NCI-H1930 (cell line): Measurements from ENCODE around the gene BTNL8.

Source experiments
- DNase-seq, 2 experiments: peaks; one replicate each; lab custom pipeline; 2025; lab: John Stamatoyannopoulos, UW

Gene BTNL8

DNA sequence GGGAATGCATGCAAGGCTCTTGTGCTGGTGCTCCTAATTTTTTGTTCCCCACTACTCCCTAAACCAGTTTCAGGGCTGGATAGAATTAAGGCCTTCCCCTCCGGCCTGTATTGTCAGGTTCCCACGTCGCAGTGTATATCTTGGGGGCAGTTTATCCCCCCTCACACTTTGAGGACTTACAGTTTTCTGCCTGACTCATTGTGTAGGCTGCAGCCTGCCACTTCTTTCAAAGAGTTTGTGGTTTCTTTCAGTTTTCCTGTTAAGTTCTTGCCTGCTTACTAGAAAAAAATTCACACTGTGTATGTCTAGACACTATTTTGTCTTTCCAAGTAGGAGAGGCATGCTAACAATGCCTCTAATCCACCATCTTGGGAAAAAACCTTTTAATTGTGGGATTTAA is 61.2 kb downstream of the BTNL8 start:
- DNase-seq, result no peak

DNA sequence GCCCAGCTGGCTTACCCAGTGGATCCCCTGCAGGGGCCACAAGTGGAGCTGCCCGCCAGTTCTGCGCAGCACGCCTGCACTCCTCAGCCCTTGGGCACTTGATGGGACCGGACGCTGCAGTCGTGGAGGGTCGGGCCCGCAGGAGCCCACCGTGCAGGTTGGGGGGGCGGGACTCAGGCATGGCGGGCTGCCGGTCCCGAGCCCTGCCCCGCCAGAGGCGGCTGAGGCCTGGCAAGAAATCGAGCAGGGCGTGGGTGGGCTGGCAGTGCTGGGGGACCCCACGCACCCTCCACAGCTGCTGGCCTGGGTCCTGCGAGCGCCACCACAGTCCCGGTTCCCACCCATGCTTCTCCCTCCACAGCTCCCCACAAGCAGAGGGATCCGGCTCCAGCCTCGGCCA is 70.4 kb downstream of the BTNL8 start:
- DNase-seq, result no peak

DNA sequence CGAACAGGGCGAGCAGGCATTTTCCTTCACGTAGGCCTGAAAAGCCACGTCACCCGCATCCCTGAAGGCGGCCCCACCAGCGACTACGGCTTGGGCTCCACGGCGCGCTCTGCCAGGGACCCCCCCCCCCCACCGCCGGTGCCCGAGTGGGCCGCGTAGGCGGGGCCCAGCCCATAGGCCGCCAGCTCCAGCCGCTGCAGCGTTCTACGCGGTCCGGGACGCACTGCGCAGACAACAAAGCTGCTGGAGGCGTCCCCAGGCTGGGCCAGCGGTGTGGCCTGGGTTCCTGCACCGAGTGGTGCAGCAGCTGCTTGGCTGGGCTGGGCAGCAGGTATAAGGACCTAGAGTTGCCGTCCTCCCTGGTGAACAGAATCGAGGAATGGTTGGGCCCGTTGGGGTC is 71.4 kb downstream of the BTNL8 start:
- no peak for DNase-seq

DNA sequence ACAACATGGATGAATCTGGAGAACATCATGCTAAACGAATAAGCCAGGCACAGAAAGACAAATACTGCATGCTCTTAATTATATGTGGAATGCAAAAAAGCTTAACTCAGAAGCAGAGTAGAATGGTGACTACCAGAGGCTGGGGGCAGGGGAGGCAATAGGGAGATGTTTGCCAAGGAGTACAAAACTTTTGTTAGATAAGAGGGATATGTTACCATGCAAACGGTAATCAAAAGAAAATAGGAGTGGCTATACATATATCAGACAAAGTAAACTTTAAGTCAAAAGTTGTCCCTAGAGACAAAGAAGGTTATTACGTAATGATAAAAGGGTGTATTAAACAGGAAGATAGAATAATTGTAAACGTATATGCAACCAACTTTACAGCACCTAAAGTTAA is 71.9 kb downstream of the BTNL8 start:
- no peak for DNase-seq

DNA sequence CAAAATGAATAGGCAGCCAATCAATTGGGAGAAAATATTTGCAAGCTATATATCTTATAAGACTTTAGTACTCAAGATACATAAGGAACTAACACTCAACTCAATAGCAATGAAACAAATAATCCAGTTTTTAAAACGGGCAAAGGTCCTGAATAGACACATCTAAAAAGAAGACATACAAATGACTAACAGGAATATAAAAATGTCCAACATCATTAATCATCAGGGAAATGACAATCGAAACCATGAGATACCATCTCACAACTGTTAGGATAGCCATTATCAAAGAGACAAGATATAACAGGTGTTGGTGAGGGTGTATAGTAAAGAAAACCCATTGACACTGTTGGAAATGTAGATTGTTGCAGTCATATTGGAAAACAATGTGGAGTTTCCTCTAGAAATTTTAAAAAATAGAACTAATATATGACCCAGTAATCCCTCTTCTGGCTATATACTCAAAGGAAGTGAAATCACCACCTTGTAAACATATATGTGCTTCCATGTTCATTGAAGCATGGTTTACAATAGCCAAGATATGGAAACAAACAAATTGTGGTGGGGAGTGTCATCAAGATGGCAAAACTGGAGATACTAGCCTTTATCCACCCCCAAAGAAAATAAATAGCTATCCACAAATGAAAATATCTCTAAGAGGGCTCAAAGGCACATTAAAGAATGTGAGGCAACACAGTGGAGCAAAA is 75.8 kb downstream of the BTNL8 start:
- DNase-seq, result no peak

DNA sequence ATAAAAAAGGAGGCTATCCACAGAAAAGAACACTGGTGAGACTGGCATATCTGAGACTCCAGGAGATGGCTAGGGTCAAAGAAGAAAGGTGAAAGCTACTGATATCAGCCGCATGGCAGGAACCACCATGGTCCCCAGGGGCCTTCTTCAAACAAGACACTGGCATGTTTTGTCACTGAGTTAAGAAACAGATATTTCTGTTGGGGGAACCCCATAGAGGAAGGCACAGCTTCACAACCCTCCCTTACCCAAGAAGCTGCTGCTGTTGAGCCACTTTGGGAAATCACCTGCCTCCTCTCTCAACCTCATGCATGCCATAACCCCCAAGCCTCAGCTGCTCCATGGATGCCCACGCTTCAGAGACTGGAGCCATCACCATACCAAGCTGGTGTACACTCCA is 76.4 kb downstream of the BTNL8 start:
- DNase-seq, result no peak

DNA sequence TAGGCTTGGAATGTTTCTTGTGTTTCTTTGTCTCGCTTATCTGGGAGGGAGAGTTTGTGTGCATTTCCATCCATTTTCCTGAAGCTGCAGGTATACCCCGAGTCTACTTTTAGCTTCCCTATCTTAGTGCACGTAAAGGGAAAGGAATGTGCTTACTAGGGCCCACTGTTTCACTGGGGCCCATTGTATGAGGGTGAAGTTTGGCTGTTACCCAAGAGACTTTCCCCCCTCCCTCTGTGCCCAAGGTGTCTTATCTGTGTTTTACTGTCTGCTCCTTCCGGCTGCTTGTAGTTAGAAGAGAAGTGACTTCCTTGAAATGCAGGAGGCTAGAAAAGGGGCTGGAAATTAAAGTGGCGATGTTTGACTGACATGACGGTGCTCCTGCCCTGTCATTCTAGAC is 77.6 kb downstream of the BTNL8 start:
- DNase-seq, result no peak

DNA sequence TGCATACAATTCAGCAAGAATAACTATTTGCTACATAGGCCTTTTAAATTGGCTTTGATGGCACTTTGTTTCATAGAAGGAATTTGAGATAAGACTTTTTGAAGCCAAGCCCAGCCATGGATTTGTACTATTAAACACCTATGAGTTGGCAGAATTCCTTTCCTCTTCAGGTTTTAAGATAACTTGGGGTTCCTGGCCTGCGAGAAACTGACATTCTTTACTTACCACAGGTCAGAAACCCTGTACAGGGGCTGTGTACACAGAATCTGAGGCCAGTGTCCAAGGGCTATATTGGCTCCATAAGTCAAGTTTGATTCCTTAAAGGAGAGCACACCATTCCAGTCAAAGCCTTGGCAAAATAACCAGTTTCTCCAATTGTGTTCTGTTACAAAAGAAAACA is 78.9 kb downstream of the BTNL8 start:
- DNase-seq, result no peak

DNA sequence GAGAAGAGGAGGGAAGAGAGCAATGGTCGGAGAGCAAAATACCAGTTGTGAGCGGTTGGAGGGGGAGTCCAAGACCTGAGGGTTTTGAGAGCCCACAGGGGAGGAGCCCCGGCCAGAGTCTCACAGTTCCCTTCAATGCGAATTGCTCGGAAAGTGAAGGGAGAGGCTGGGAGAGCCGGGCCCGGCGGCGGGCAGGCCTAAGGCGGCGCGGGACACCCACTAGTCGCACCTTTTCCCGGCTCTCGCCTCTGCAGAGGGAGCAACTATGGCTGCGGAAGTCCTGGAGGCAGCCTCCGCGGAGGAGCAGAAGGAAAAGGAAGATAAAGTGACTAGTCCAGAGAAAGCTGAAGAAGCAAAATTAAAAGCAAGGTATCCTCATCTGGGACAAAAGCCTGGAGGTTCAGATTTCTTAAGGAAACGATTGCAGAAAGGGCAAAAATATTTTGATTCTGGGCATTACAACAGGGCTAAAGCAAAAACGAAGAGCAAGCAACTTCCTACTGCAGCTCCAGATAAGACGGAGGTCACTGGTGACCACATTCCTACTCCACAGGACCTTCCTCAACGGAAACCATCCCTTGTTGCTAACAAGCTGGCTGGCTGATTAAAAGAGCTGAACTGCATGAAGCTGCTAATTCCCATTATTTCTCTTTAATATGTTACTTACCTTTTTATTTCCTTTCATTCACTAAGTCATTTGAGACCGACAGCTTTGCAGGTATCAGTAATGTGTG is 83.2 kb downstream of the BTNL8 start:
- no peak for DNase-seq

DNA sequence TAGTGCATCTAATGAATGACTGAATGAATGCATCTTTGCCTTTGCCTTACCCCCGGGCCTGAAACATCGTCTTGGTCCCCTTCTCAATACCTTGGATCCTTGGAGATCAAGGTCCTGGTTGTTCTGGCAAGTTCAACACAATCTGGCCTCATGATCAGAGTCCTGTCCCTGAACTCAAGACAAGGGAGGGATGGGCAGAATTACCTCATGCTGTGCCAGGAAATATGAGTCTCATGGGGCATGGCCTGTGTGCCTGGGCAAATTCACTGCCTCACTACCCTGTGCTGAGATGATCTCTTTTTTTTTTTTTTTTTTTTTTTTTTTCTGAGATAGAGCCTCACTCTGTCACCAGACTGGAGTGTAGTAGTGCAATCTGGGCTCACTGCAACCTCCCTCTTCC is 89.1 kb downstream of the BTNL8 start:
- no peak for DNase-seq

DNA sequence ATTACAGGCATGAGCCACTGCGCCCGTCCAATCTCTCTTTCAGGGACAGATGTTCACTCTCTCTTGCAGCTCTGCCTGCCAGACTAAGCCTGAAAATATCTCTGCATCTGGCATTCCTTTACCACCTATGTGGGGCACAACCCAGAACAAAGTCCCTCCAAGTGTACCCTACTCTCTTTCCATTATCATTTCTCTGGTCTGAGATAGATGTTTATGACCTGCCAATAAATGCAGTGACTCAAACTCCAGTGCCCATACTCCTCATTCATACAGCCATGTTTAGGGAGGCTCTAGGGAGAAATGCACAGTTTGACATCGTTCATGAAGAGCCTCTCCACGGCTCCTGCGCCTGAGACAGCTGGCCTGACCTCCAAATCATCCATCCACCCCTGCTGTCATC is 89.6 kb downstream of the BTNL8 start, which contains the start of gene BTNL3:
BTNL3 (plus strand) TSS at position 255 of the 400 bp plus-strand sequence. CDS start 183 bp downstream, outside the sequence.
- no peak for DNase-seq

DNA sequence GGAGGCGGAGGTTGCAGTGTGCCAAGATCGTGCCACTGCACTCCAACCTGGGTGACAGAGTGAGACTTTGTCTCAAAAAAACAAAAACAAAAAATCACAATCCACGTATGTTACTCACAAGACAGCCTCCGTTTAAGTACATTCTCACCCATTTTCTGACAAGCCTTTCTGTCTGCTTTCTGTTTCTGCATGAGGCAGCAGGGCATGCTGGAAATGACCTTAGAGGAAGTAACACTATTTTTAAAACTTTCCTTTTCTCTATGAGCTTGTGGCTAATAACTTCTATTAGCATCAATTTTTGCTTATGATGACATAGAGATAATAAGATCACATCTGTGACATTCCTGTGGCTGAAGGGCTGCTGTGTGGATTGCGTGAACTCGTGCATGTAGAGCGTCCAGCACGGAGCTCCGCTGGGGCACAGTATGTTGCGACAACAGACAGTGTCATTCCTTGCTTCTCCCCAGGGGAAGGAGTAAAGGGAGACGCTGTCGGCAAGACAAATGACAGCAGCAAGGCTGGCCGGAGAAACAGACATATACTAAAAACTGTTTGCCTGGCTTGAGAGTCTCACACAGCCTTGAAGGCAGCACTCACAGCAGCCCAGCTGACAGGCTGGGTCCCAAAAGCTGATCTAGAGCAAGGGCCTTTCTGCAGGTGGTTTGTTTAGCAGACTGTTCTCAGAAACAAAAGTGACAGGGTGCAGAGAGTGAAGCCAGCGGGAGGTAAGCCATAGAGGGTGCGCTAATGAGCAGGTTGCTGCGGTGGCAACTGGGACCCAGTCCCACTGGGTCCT is 91.3 kb downstream of the BTNL8 start:
- DNase-seq, result no peak

DNA sequence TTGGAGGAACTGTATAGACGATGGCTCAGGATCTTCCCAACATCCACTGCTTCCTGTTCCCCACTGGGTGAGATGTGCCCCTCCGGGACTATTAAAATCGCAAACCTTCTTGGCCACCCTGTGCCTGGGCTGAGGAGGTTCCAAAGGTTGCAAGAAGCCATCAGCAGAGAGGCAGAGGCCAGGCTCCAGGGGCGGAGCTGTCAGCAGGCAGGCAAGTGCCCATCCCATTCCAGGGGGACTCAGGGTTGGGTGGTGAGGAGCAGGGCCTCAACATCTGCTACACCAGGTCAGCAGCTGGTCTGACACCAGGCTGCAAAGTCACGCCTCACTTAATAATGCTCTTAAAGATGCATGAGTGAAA is 91.9 kb downstream of the BTNL8 start:
- no peak for DNase-seq
